OCI-LY7 (cell line): ENCODE results near the gene GOLGA7B.

ENCODE experiments used
- CTCF ChIP-seq: fragments of 200-600 bp; sonication (generic); conservative IDR thresholded peaks from 2 replicates; pipeline ENCODE4 v1.5.1; 2014; ENCODE audit warnings: mild to moderate bottlenecking, antibody characterized with exemption, low read length, moderate library complexity, mixed read lengths
- EZH2phosphoT487 ChIP-seq: fragments of 200-600 bp; sonication (generic); IDR thresholded peaks from 2 replicates; pipeline ENCODE4 v1.6.1; 2018; ENCODE audit warnings: low read depth, borderline replicate concordance, mild to moderate bottlenecking, mixed run types, antibody characterized with exemption, low read length, moderate library complexity, mixed read lengths

DNA sequence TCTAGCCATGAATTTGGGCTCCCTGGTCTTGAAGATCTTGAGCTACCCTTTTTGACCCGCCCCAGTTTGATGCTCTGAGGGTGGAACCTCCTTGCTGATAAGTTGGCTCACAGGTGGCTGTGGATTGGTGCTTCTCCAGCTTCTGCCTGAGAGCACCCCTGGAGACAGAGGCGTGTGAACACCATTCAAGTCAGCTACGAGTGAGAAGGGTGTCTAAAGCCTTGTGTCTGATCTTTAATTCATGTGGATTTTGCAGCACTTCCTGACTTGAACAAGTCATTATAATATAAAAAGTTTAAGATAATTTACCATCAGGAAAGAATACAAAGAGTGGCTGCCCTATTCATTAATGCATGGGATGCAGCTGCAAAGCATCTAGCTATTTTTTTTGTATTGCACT, 37.7 kb upstream of the GOLGA7B start:
- TF ChIP-seq CTCF (no peak), EZH2phosphoT487 (no peak)
